ENCODE measurements around the gene SLC1A7.

DNA sequence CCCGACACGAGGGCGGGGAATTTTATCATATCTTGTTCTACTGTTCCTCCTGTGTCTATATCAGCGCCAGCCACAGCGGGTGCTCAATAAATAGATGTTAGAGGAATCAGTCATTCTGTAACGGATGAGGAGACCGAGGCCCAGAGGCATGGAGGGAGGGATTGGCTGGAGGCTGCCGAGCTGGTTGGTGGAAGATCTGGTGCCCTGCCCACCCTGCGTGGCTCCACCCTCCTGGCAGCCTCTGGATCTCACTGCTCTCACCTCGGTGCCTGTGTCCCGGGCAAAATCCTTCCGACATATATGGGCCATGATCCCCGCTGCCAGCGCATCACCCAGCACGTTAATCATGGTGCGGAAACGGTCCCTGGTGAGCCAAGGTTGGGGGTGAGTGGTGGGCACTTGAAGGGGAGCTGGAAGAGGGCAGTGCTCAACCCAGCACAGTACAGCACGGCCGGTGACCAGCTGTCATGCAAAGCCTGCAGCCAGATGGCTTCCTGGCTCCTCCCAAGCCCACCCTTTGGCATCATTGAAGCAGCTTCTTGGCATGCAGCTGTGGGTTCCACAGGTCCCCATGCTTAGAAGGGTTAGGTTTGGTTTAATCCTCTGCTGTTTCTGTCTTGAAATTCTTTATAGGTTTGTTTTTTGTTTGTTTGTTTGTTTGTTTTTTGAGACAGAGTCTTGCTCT is 53.7 kb downstream of the SLC1A7 start:
- TF ChIP-seq, protein P1, sequence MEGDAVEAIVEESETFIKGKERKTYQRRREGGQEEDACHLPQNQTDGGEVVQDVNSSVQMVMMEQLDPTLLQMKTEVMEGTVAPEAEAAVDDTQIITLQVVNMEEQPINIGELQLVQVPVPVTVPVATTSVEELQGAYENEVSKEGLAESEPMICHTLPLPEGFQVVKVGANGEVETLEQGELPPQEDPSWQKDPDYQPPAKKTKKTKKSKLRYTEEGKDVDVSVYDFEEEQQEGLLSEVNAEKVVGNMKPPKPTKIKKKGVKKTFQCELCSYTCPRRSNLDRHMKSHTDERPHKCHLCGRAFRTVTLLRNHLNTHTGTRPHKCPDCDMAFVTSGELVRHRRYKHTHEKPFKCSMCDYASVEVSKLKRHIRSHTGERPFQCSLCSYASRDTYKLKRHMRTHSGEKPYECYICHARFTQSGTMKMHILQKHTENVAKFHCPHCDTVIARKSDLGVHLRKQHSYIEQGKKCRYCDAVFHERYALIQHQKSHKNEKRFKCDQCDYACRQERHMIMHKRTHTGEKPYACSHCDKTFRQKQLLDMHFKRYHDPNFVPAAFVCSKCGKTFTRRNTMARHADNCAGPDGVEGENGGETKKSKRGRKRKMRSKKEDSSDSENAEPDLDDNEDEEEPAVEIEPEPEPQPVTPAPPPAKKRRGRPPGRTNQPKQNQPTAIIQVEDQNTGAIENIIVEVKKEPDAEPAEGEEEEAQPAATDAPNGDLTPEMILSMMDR (conservative IDR thresholded peaks at IDR 0.05; ENCODE audit: low read length): no peak
- TF ChIP-seq EZH2phosphoT487 (IDR thresholded peaks at IDR 0.05; ENCODE audit: borderline replicate concordance): no peak
